Sigmoid colon (tissue), 4 donors: Measurements from ENCODE around the gene RNF19B.

Experiments
- EP300 ChIP-seq, 4 donors: sonication (generic); formaldehyde crosslinking; IDR thresholded peaks; one replicate each; pipeline ENCODE4 v1.6.1; 2017; ENCODE audit warnings: antibody characterized with exemption in 4 of 4
- POLR2A ChIP-seq, 2 donors: fragments of 450-650 bp; IDR thresholded peaks; one replicate each; pipeline ENCODE4 v1.6.1; 2016; ENCODE audit warnings: antibody characterized with exemption in 2 of 2, mild to moderate bottlenecking in 2 of 2, moderate library complexity in 2 of 2
- POLR2AphosphoS5 ChIP-seq, 4 donors: sonication (generic); formaldehyde crosslinking; IDR thresholded peaks; one replicate each; pipeline ENCODE4 v1.6.1; 2017; ENCODE audit warnings: antibody characterized with exemption in 4 of 4
- TF ChIP-seq, protein P1 (sequence below), 4 experiments: fragments of 450-650 bp in 3 of 4; fragments of 200-600 bp in 1 of 4; IDR thresholded peaks; one replicate each; pipeline ENCODE4 v1.5.1; 2016 to 2019; ENCODE audit warnings: antibody characterized with exemption in 4 of 4, mild to moderate bottlenecking in 3 of 4, moderate library complexity in 2 of 4

DNA sequence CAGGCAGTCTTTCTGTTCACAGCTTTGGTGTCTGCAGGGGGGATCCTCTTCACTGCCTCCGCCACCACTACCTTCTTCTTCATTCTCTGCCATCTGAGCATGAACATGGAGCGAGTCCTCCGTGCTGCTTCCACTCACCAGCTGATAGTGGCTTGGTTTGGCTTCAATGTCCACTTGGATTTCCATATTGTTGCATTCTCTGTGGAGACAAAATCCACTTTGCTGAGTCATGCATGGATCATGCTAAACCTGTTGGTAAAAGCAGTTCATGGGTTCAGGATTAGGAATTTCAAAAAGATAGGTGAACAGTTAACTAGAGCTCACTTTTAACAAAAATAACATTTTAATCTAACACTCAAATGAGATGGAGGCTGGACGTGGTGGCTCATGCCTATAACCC is 27.5 kb downstream of the RNF19B start:
- no peak for TF ChIP-seq POLR2A (IDR thresholded peaks at IDR 0.05)
- TF ChIP-seq, protein P1, sequence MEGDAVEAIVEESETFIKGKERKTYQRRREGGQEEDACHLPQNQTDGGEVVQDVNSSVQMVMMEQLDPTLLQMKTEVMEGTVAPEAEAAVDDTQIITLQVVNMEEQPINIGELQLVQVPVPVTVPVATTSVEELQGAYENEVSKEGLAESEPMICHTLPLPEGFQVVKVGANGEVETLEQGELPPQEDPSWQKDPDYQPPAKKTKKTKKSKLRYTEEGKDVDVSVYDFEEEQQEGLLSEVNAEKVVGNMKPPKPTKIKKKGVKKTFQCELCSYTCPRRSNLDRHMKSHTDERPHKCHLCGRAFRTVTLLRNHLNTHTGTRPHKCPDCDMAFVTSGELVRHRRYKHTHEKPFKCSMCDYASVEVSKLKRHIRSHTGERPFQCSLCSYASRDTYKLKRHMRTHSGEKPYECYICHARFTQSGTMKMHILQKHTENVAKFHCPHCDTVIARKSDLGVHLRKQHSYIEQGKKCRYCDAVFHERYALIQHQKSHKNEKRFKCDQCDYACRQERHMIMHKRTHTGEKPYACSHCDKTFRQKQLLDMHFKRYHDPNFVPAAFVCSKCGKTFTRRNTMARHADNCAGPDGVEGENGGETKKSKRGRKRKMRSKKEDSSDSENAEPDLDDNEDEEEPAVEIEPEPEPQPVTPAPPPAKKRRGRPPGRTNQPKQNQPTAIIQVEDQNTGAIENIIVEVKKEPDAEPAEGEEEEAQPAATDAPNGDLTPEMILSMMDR (IDR thresholded peaks at IDR 0.05): no peak
- TF ChIP-seq POLR2AphosphoS5 (IDR thresholded peaks at IDR 0.05): no peak
- TF ChIP-seq EP300 (IDR thresholded peaks at IDR 0.05): no peak
